Endothelial cell of hepatic sinusoid (primary cell): ENCODE data around the gene INSM2.

Experiments
- in situ Hi-C: cut with HindIII; loops from 2 replicates; pipeline ENCODE4 v1.10.0; 2017; ENCODE audit warnings: low sequenced_read_pairs

The INSM2 gene

GRCh38 chr14:35543006-35543405, 9.0 kb downstream of the INSM2 start:
- in situ Hi-C loops: no loop called here

GRCh38 chr14:35549551-35549950, 15.6 kb downstream of the INSM2 start:
- in situ Hi-C loops: no loop called here

- in situ Hi-C loops: no loop called here
Observed at GRCh38 chr14:35551081-35551480, 17.1 kb downstream of the INSM2 start.

DNA sequence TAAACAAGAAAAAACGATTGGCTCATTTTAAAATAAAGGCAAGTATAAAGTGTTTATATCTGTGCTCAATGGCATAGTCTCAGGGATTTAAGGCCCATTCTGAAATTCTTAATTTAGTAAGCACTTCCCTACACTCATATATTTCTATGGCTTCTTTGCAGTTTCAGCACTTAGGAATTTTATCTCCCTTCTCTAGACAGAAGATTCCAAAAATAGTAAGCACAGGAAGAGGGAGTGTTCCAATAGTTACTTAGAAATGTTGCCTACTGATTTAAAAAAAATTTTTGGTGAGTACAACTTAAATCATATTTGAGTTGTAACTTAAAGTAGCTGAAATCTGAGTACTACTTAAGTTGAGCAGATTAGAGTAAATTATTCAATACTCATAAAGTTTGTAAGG, 19.8 kb downstream of the INSM2 start:
- in situ Hi-C loops: no loop called here

DNA sequence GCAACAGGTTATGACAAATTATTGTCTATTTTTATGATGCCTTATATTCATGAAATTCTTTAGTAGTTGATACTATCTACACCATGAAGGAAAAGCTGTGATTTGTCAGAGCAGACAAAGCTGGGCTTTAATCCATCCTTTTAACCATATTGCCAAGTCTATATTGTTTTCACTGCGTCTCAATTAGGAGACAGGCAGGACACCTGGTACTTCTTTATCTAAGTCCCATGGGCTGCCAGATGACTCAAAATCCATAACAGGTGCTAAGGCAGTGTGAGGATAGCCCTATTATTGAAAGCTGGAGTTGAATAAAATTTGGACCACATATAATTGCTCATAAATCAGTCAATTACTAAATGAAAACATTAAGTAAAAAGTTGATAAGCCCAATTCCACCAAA, 22.6 kb downstream of the INSM2 start:
- in situ Hi-C loops: no loop called here

- in situ Hi-C loops: no loop called here
Observed at GRCh38 chr14:35557221-35557747, 23.3 kb downstream of the INSM2 start.

DNA sequence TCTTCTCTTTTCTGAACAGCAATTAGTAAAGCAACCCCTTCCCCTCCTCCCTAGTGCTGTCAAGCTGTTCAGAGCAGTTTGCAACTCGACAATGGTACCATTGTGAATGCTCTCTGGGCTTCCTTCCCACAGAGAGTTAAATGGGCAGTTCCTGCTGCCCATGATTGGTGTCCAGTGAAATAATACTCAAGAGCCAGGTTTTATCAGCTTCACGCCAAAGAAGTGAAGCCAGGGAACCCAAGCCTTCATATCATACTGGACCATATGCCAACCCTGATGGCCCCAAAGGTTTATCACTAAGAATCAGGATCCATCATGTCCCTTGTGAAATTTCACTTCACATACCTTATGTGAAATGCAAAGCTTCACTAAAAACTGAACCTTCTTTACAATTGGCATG, 24.7 kb downstream of the INSM2 start:
- in situ Hi-C loops: no loop called here

DNA sequence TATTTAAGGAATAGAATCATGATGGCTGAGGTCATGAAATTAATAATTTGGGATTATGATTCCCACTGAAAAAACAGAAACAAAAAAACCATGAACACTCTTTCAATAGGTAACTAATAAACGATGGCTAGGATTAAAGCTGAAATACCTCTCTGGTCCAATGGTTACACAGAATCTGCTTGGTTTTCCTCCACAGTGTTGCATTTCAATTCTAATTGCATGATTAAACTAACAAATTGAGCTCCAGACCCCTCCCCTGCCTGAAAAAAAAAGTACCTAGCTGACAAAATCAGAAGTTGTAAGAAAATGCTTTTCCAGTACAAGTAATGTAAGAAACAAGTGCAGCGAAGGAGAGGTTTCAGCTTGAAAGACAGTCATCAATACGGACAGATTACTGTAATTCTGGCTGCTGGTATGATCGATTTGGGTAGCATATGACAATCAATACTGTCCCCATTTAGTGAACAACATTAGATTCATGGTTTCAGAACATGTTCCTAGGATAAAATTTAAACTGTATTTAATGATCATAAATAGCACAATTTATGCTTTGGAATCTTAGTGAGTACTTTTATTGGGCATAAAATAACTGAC, 32.0 kb downstream of the INSM2 start:
- in situ Hi-C loops: no loop called here

- in situ Hi-C loops: no loop called here
Observed at GRCh38 chr14:35571598-35571997, 37.6 kb downstream of the INSM2 start.

- in situ Hi-C loops: no loop called here
Observed at GRCh38 chr14:35573911-35574310, 39.9 kb downstream of the INSM2 start.

- in situ Hi-C loops: loop anchor here (25.0 kb wide), 2 partner anchors 111 to 139 kb away; no protein-coding TSS in a partner anchor
Observed at GRCh38 chr14:35576260-35576659, 42.3 kb downstream of the INSM2 start.

DNA sequence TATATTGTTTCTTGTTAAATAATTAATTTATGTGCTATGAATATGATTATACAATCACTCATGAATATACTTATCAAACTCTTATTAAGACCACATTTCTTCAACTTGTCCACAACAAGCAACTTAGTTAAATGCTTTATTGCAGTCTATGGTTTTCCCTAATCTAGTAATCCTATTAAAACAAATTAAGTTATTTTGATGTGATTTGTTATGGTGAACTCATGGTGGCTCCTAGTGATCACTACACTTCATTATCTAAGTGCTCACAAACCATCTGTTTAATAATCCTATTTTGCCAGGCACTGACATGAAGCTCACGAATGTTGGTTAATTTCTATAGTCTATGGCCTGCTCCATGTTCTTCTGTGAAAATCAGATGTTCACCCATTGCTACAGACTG, 42.9 kb downstream of the INSM2 start:
- in situ Hi-C loops: loop anchor here (25.0 kb wide), 2 partner anchors 110 to 140 kb away; no protein-coding TSS in a partner anchor

GRCh38 chr14:35578135-35578534, 44.2 kb downstream of the INSM2 start:
- in situ Hi-C loops: loop anchor here (25.0 kb wide), 2 partner anchors 109 to 141 kb away; no protein-coding TSS in a partner anchor

GRCh38 chr14:35578639-35579038, 44.7 kb downstream of the INSM2 start:
- in situ Hi-C loops: loop anchor here (25.0 kb wide), 2 partner anchors 109 to 141 kb away; no protein-coding TSS in a partner anchor
